ENCODE measurements around the gene PDS5B. TPM values are rescaled to one million over a fixed set of nuclear protein-coding genes. Genes with fewer than 3 reads are reported as not detected.

PDS5B gene
- total RNA-seq, 4 donors from 2014 or later: 37.1 to 78.9 (median 44.9) TPM

GRCh38 chr13:32752311-32752710 is 166.1 kb downstream of the PDS5B start:
- ATAC-seq: no peak
- Histone ChIP-seq H3K9me3 (no peaks in the 10 kb centered on the region), H3K4me1 (no peaks in the 10 kb centered on the region), H3K27me3 (no peaks in the 10 kb centered on the region), H3K4me3 (no peak overlapping the region), H3K27ac (no peak overlapping the region), H3K36me3 (peaks cover 0 to 43% of the 10 kb centered on the region in 2 donors)
- WGBS, 2 donors (ENCODE audit: low coverage in 1 of 2): 87 to 95% methylated on average over 3 to 4 of the region's 4 CpGs
- TF ChIP-seq CTCF (IDR thresholded peaks at IDR 0.05): no peak
- no peak for TF ChIP-seq EP300 (IDR thresholded peaks at IDR 0.05)
- TF ChIP-seq POLR2AphosphoS5 (IDR thresholded peaks at IDR 0.05): no peak
- TF ChIP-seq POLR2A (IDR thresholded peaks at IDR 0.05): no peak

- ATAC-seq: no peak
- Histone ChIP-seq H3K36me3 (peaks cover 0 to 36% of the 10 kb centered on the region in 2 donors), H3K9me3 (no peaks in the 10 kb centered on the region), H3K27me3 (no peaks in the 10 kb centered on the region), H3K4me3 (no peak overlapping the region), H3K27ac (no peak overlapping the region), H3K4me1 (no peaks in the 10 kb centered on the region)
- WGBS, 2 donors (ENCODE audit: low coverage in 1 of 2): 89 to 92% methylated on average over 3 of the region's 3 CpGs
- TF ChIP-seq EP300 (IDR thresholded peaks at IDR 0.05) (no peak), POLR2AphosphoS5 (IDR thresholded peaks at IDR 0.05) (no peak), CTCF (IDR thresholded peaks at IDR 0.05) (no peak), POLR2A (IDR thresholded peaks at IDR 0.05) (no peak)
These were observed 166.8 kb downstream of the PDS5B start for GRCh38 chr13:32752997-32753606.

GRCh38 chr13:32754179-32754578 is 167.9 kb downstream of the PDS5B start:
- no peak overlapping the region for H3K27ac ChIP-seq
- no peaks in the 10 kb centered on the region for H3K9me3 ChIP-seq
- peaks cover 0 to 42% of the 10 kb centered on the region in 2 donors for H3K36me3 ChIP-seq
- no peaks in the 10 kb centered on the region for H3K4me1 ChIP-seq
- H3K4me3 ChIP-seq: no peak overlapping the region
- no peak for ATAC-seq
- TF ChIP-seq CTCF (IDR thresholded peaks at IDR 0.05): no peak
- no peak for TF ChIP-seq POLR2AphosphoS5 (IDR thresholded peaks at IDR 0.05)
- no peak for TF ChIP-seq POLR2A (IDR thresholded peaks at IDR 0.05)
- TF ChIP-seq EP300 (IDR thresholded peaks at IDR 0.05): no peak
- no peaks in the 10 kb centered on the region for H3K27me3 ChIP-seq
- WGBS, 2 donors (ENCODE audit: low coverage in 1 of 2): 100% methylated on average over 1 of the region's 1 CpG

DNA sequence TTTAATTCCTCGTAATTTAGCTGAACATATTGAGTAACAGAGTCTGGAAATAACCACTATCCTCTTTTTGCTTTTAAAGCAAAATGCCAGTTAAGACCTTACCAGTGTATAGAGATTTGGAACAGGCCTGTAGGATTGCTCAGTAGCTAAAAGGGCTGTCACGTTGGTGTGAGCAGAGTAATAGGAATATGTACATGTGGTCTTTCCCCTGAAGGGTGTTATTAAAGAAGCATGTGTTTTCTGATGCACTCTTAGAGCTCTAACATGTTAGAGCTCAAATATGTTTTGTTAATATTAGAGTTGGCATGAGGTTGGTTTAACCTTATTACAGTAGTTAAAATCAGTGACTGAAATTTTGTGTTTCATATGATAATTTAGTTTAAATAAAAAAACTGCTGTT is 172.9 kb downstream of the PDS5B start:
- no peak overlapping the region for H3K4me3 ChIP-seq
- no peaks in the 10 kb centered on the region for H3K27me3 ChIP-seq
- WGBS, 2 donors (ENCODE audit: low coverage in 1 of 2): 60 to 96% methylated on average over 2 of the region's 2 CpGs
- H3K9me3 ChIP-seq: no peaks in the 10 kb centered on the region
- ATAC-seq: no peak
- no peaks in the 10 kb centered on the region for H3K4me1 ChIP-seq
- TF ChIP-seq POLR2A (IDR thresholded peaks at IDR 0.05): no peak
- no peak for TF ChIP-seq POLR2AphosphoS5 (IDR thresholded peaks at IDR 0.05)
- TF ChIP-seq EP300 (IDR thresholded peaks at IDR 0.05): no peak
- no peak for TF ChIP-seq CTCF (IDR thresholded peaks at IDR 0.05)
- H3K27ac ChIP-seq: no peak overlapping the region
- H3K36me3 ChIP-seq: peaks cover 0 to 52% of the 10 kb centered on the region in 2 donors

GRCh38 chr13:32761472-32761871 is 175.2 kb downstream of the PDS5B start:
- Histone ChIP-seq H3K36me3 (peaks cover 0 to 54% of the 10 kb centered on the region in 2 donors), H3K9me3 (no peaks in the 10 kb centered on the region), H3K4me3 (no peak overlapping the region), H3K27me3 (no peaks in the 10 kb centered on the region), H3K27ac (no peak overlapping the region), H3K4me1 (no peaks in the 10 kb centered on the region)
- TF ChIP-seq POLR2AphosphoS5 (IDR thresholded peaks at IDR 0.05) (no peak), CTCF (IDR thresholded peaks at IDR 0.05) (no peak), EP300 (IDR thresholded peaks at IDR 0.05) (no peak)
- 100% methylated on average over 2 of the region's 2 CpGs for WGBS, 2 donors (ENCODE audit: low coverage in 1 of 2)
- ATAC-seq: no peak

Data from gastroesophageal sphincter (tissue), 4 donors.